Measurements from ENCODE around the gene BOLA2B. TPM values are rescaled to one million over a fixed set of nuclear protein-coding genes. Genes with fewer than 3 reads are reported as not detected.

Gene BOLA2B
- polyA plus RNA-seq, 3 donors, result 105 to 170 (median 160) TPM

- Histone ChIP-seq H3K4me1 (ENCODE audit: control insufficient read depth in 1 of 2, insufficient read depth in 2 of 2, low read length in 2 of 2) (peaks cover 2 to 5% of the 10 kb centered on the region in 2 donors), H3K27ac (ENCODE audit: low read depth in 1 of 2, low read length in 2 of 2) (no peak overlapping the region), H4K20me1 (ENCODE audit: insufficient read depth, low read length) (no peaks in the 10 kb centered on the region), H3K9me3 (replicated peaks in 1 of 2; ENCODE audit: control insufficient read depth in 1 of 2, insufficient read depth in 1 of 2, low read length in 2 of 2) (no peaks in the 10 kb centered on the region), H3K27me3 (ENCODE audit: control insufficient read depth in 2 of 2, insufficient read depth in 2 of 2, low read length in 2 of 2) (no peaks in the 10 kb centered on the region), H3K36me3 (replicated peaks in 1 of 2; ENCODE audit: control insufficient read depth in 1 of 2, insufficient read depth in 2 of 2, low read length in 2 of 2) (no peaks in the 10 kb centered on the region), H3K4me3 (replicated peaks in 1 of 3; ENCODE audit: low read depth in 2 of 3, low read length in 3 of 3) (no peak overlapping the region), H3K4me2 (replicated peaks; ENCODE audit: extremely low read depth, low read length, poor library complexity, severe bottlenecking) (no peak overlapping the region), H3K79me2 (ENCODE audit: insufficient read depth, low read length) (no peaks in the 10 kb centered on the region), H2AFZ (ENCODE audit: insufficient read depth, low read depth, low read length, poor library complexity, severe bottlenecking) (no peak overlapping the region), H3K9ac (ENCODE audit: insufficient read depth, low read length, poor library complexity, severe bottlenecking) (no peak overlapping the region)
- Mint-ChIP-seq H3K27me3 (ENCODE audit: low read depth in 3 of 3) (peaks cover 2 to 4% (median 3%) of the 10 kb centered on the region in 3 donors), H3K27ac (no peak overlapping the region), H3K36me3 (no peaks in the 10 kb centered on the region), H3K9me3 (peaks cover 0 to 3% (median 3%) of the 10 kb centered on the region in 7 donors), H3K4me1 (peaks cover 12% of the 10 kb centered on the region), H3K4me3 (no peak overlapping the region)
- no CpG with 5 or more reads among the region's 1 CpG for WGBS (ENCODE audit: insufficient coverage)
- intact Hi-C loops (cut with micrococcal nuclease), result no loop called here
- no peak for TF ChIP-seq CTCF (IDR thresholded peaks at IDR 0.05)
- DNase-seq, result no peak
Measured at GRCh38 chr16:30157214-30157613, 36.3 kb downstream of the BOLA2B start.

GRCh38 chr16:30155188-30155587 lies 38.3 kb downstream of the BOLA2B start:
- intact Hi-C loops (cut with micrococcal nuclease), result no loop called here
- peaks cover 1 to 3% (median 2%) of the 10 kb centered on the region in 3 donors for H3K27me3 Mint-ChIP-seq (ENCODE audit: low read depth in 3 of 3)
- Histone ChIP-seq H3K9ac (ENCODE audit: insufficient read depth, low read length, poor library complexity, severe bottlenecking) (no peak overlapping the region), H3K4me2 (replicated peaks; ENCODE audit: extremely low read depth, low read length, poor library complexity, severe bottlenecking) (no peak overlapping the region), H3K79me2 (ENCODE audit: insufficient read depth, low read length) (no peaks in the 10 kb centered on the region), H3K27ac (ENCODE audit: low read depth in 1 of 2, low read length in 2 of 2) (no peak overlapping the region), H3K9me3 (replicated peaks in 1 of 2; ENCODE audit: control insufficient read depth in 1 of 2, insufficient read depth in 1 of 2, low read length in 2 of 2) (no peaks in the 10 kb centered on the region), H3K4me1 (ENCODE audit: control insufficient read depth in 1 of 2, insufficient read depth in 2 of 2, low read length in 2 of 2) (peaks cover 8 to 13% of the 10 kb centered on the region in 2 donors), H3K36me3 (replicated peaks in 1 of 2; ENCODE audit: control insufficient read depth in 1 of 2, insufficient read depth in 2 of 2, low read length in 2 of 2) (no peaks in the 10 kb centered on the region), H3K4me3 (replicated peaks in 1 of 3; ENCODE audit: low read depth in 2 of 3, low read length in 3 of 3) (no peak overlapping the region), H3K27me3 (ENCODE audit: control insufficient read depth in 2 of 2, insufficient read depth in 2 of 2, low read length in 2 of 2) (no peaks in the 10 kb centered on the region), H4K20me1 (ENCODE audit: insufficient read depth, low read length) (no peaks in the 10 kb centered on the region), H2AFZ (ENCODE audit: insufficient read depth, low read depth, low read length, poor library complexity, severe bottlenecking) (no peak overlapping the region)
- H3K4me3 Mint-ChIP-seq, result no peak overlapping the region
- H3K9me3 Mint-ChIP-seq, result peaks cover 0 to 3% (median 3%) of the 10 kb centered on the region in 7 donors
- H3K4me1 Mint-ChIP-seq, result peaks cover 27% of the 10 kb centered on the region
- H3K36me3 Mint-ChIP-seq, result no peaks in the 10 kb centered on the region
- WGBS (ENCODE audit: insufficient coverage), result 100% methylated on average over 1 of the region's 5 CpGs
- TF ChIP-seq CTCF (IDR thresholded peaks at IDR 0.05), result no peak
- no peak for DNase-seq
- H3K27ac Mint-ChIP-seq, result no peak overlapping the region
